Measurements from ENCODE around the gene DNAH10.
"Not testable (repeated sequence)": the region's sequence is repeated elsewhere in the genome, so short reads cannot be mapped to it uniquely, and the experiment has no call there.

DNAH10 gene

GRCh38 chr12:123747309-123747708 is 14.8 kb upstream of the DNAH10 start:
- DNase-seq: no peak

- DNase-seq: no peak
Observed at GRCh38 chr12:123748161-123748560, 13.9 kb upstream of the DNAH10 start.

- DNase-seq: no peak
Observed at GRCh38 chr12:123748661-123749060, 13.4 kb upstream of the DNAH10 start.

GRCh38 chr12:123749355-123749754 is 12.7 kb upstream of the DNAH10 start:
- no peak for DNase-seq

- no peak for DNase-seq
Observed at GRCh38 chr12:123750159-123750656, 11.9 kb upstream of the DNAH10 start.

- DNase-seq: no peak
Observed at GRCh38 chr12:123752046-123752445, 10.1 kb upstream of the DNAH10 start.

GRCh38 chr12:123754041-123754772 is 7.9 kb upstream of the DNAH10 start:
- no peak for DNase-seq

GRCh38 chr12:123757561-123757960 is 4.5 kb upstream of the DNAH10 start:
- no peak for DNase-seq

- DNase-seq: no peak
Observed at GRCh38 chr12:123760267-123760938, 1.7 kb upstream of the DNAH10 start.

- DNase-seq: no peak
Observed at GRCh38 chr12:123762715-123763052, 583 bp downstream of the DNAH10 start.

- DNase-seq: no peak
Observed at GRCh38 chr12:123763093-123763492, 992 bp downstream of the DNAH10 start.

- no peak for DNase-seq
Observed at GRCh38 chr12:123764109-123764508, 2.0 kb downstream of the DNAH10 start.

- DNase-seq: no peak
Observed at GRCh38 chr12:123765504-123766035, 3.5 kb downstream of the DNAH10 start.

GRCh38 chr12:123767613-123768012 is 5.5 kb downstream of the DNAH10 start:
- no peak for DNase-seq

- DNase-seq: no peak
Observed at GRCh38 chr12:123771261-123771660, 9.2 kb downstream of the DNAH10 start.

GRCh38 chr12:123772074-123772473 is 10.0 kb downstream of the DNAH10 start:
- DNase-seq: no peak

- no peak for DNase-seq
Observed at GRCh38 chr12:123773375-123773774, 11.3 kb downstream of the DNAH10 start.

GRCh38 chr12:123779551-123779950 is 17.4 kb downstream of the DNAH10 start:
- no peak for DNase-seq

- DNase-seq: no peak
Observed at GRCh38 chr12:123782997-123783792, 21.1 kb downstream of the DNAH10 start.

GRCh38 chr12:123787466-123787865 is 25.4 kb downstream of the DNAH10 start:
- DNase-seq: no peak

GRCh38 chr12:123788541-123788940 is 26.4 kb downstream of the DNAH10 start:
- DNase-seq: no peak

- not testable (repeated sequence) for DNase-seq
Observed at GRCh38 chr12:123789422-123789821, 27.3 kb downstream of the DNAH10 start.

GRCh38 chr12:123790905-123791467 is 28.9 kb downstream of the DNAH10 start:
- no peak for DNase-seq
